A673 (cell line): ENCODE data around the gene SNRNP70.

ENCODE experiments used
- CTCF ChIP-seq: fragments of 300-800, 200-600 bp; sonication (generic); conservative IDR thresholded peaks from 2 replicates; pipeline ENCODE4 v1.5.1; 2017; ENCODE audit warnings: low read depth, mild to moderate bottlenecking, antibody characterized with exemption, low read length, moderate library complexity, mixed read lengths
- EZH2 ChIP-seq: fragments of 200-600 bp; sonication (generic); IDR thresholded peaks from 2 replicates; pipeline ENCODE4 v1.6.1; 2017; ENCODE audit warnings: borderline replicate concordance, low read depth, mild to moderate bottlenecking, mixed read lengths, antibody characterized with exemption, low read length; ENCODE audit not compliant: poor library complexity, severe bottlenecking

GRCh38 chr19:49113762-49114629 is 28.7 kb downstream of the SNRNP70 start, which contains the start of gene LIN7B:
- TF ChIP-seq CTCF = peak; percentile 32; the same call in 1 of the 2 replicates
- no peak for TF ChIP-seq EZH2
